Ishikawa (cell line): ENCODE results near the gene TCF4.

ENCODE experiments used
- CEBPB ChIP-seq: IDR thresholded peaks from 2 replicates; pipeline ENCODE4 v1.6.1; 2012
- CREB1 ChIP-seq: IDR thresholded peaks from 2 replicates; pipeline ENCODE4 v1.6.1; 2012; ENCODE audit warnings: low read depth
- EGR1 ChIP-seq: IDR thresholded peaks from 2 replicates; pipeline ENCODE4 v1.6.1; 2012
- EP300 ChIP-seq: IDR thresholded peaks from 2 replicates; pipeline ENCODE4 v1.6.1; 2012; ENCODE audit warnings: borderline replicate concordance
- FOXM1 ChIP-seq: IDR thresholded peaks from 2 replicates; pipeline ENCODE4 v1.6.1; 2012; ENCODE audit warnings: low read depth, borderline replicate concordance
- NFIC ChIP-seq: IDR thresholded peaks from 2 replicates; pipeline ENCODE4 v1.6.1; 2012
- RAD21 ChIP-seq: IDR thresholded peaks from 2 replicates; pipeline ENCODE4 v1.6.1; 2012; ENCODE audit warnings: low read depth
- TAF1 ChIP-seq: IDR thresholded peaks from 2 replicates; pipeline ENCODE4 v1.6.1; 2012; ENCODE audit warnings: low read depth, mild to moderate bottlenecking
- TCF12 ChIP-seq: IDR thresholded peaks from 2 replicates; pipeline ENCODE4 v1.6.1; 2012; ENCODE audit warnings: low read depth
- TEAD4 ChIP-seq: IDR thresholded peaks from 2 replicates; pipeline ENCODE4 v1.6.1; 2012
- YY1 ChIP-seq: IDR thresholded peaks from 2 replicates; pipeline ENCODE4 v1.6.1; 2012; ENCODE audit warnings: low read depth
- ZBTB7A ChIP-seq: IDR thresholded peaks from 2 replicates; pipeline ENCODE4 v1.6.1; 2012; ENCODE audit warnings: low read depth
- TF ChIP-seq, protein P1 (sequence below): IDR thresholded peaks from 2 replicates; pipeline ENCODE4 v1.6.1; 2012; ENCODE audit warnings: low read depth, mild to moderate bottlenecking
- TF ChIP-seq, protein P2 (sequence below): IDR thresholded peaks from 2 replicates; pipeline ENCODE4 v1.6.1; 2012
- TF ChIP-seq, protein P3 (sequence below): IDR thresholded peaks from 2 replicates; pipeline ENCODE4 v1.6.1; 2012

The TCF4 gene

GRCh38 chr18:55361492-55362250 is 226.3 kb downstream of the TCF4 start:
- TF ChIP-seq RAD21 (no peak), EP300 (no peak), NFIC (no peak), EGR1 (no peak), TCF12 (no peak), FOXM1 (no peak), CEBPB (no peak), ZBTB7A (no peak)
- TF ChIP-seq, protein P1, sequence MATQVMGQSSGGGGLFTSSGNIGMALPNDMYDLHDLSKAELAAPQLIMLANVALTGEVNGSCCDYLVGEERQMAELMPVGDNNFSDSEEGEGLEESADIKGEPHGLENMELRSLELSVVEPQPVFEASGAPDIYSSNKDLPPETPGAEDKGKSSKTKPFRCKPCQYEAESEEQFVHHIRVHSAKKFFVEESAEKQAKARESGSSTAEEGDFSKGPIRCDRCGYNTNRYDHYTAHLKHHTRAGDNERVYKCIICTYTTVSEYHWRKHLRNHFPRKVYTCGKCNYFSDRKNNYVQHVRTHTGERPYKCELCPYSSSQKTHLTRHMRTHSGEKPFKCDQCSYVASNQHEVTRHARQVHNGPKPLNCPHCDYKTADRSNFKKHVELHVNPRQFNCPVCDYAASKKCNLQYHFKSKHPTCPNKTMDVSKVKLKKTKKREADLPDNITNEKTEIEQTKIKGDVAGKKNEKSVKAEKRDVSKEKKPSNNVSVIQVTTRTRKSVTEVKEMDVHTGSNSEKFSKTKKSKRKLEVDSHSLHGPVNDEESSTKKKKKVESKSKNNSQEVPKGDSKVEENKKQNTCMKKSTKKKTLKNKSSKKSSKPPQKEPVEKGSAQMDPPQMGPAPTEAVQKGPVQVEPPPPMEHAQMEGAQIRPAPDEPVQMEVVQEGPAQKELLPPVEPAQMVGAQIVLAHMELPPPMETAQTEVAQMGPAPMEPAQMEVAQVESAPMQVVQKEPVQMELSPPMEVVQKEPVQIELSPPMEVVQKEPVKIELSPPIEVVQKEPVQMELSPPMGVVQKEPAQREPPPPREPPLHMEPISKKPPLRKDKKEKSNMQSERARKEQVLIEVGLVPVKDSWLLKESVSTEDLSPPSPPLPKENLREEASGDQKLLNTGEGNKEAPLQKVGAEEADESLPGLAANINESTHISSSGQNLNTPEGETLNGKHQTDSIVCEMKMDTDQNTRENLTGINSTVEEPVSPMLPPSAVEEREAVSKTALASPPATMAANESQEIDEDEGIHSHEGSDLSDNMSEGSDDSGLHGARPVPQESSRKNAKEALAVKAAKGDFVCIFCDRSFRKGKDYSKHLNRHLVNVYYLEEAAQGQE: no peak
- TF ChIP-seq, protein P2, sequence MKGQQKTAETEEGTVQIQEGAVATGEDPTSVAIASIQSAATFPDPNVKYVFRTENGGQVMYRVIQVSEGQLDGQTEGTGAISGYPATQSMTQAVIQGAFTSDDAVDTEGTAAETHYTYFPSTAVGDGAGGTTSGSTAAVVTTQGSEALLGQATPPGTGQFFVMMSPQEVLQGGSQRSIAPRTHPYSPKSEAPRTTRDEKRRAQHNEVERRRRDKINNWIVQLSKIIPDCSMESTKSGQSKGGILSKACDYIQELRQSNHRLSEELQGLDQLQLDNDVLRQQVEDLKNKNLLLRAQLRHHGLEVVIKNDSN: no peak

GRCh38 chr18:55360061-55360460 is 227.9 kb downstream of the TCF4 start:
- TF ChIP-seq EP300: no peak
- TF ChIP-seq TCF12: no peak
- no peak for TF ChIP-seq NFIC
- no peak for TF ChIP-seq ZBTB7A
- no peak for TF ChIP-seq FOXM1
- TF ChIP-seq EGR1: no peak
- TF ChIP-seq, protein P2: no peak

- TF ChIP-seq, protein P1: no peak
- TF ChIP-seq ZBTB7A (no peak), CREB1 (no peak), CEBPB (no peak), RAD21 (no peak), TEAD4 (no peak), EGR1 (no peak), NFIC (no peak), EP300 (no peak), FOXM1 (no peak), TAF1 (no peak), TCF12 (no peak), YY1 (no peak)
- TF ChIP-seq, protein P2: no peak
- TF ChIP-seq, protein P3, sequence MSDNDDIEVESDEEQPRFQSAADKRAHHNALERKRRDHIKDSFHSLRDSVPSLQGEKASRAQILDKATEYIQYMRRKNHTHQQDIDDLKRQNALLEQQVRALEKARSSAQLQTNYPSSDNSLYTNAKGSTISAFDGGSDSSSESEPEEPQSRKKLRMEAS: no peak
Measured at GRCh38 chr18:55356815-55357214, 231.2 kb downstream of the TCF4 start.

- TF ChIP-seq CREB1 (no peak), TAF1 (no peak), EP300 (no peak), CEBPB (no peak), RAD21 (no peak), FOXM1 (no peak), EGR1 (no peak)
Measured at GRCh38 chr18:55355223-55355622, 232.8 kb downstream of the TCF4 start.

DNA sequence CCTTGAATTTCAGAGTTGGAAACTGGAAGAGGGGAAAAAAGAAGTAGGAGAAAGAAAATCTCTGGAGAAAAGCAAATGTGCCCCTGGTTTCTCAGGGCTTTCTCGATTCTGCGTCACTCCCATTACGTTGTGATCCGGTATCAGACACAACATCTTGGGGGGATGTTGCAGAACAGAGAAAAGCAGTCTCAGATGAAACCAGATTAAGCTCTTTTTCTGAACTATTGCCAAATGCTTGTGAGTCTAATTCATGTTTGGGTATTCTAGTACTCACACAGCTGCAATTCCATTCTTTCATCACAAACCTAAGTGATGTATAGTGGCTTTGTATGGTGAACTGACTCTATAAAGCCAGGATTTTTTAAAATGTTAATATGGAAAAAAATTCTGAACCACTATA is 233.2 kb downstream of the TCF4 start:
- TF ChIP-seq NFIC (no peak), TCF12 (no peak)

GRCh38 chr18:55353806-55354205 is 234.2 kb downstream of the TCF4 start:
- no peak for TF ChIP-seq ZBTB7A

DNA sequence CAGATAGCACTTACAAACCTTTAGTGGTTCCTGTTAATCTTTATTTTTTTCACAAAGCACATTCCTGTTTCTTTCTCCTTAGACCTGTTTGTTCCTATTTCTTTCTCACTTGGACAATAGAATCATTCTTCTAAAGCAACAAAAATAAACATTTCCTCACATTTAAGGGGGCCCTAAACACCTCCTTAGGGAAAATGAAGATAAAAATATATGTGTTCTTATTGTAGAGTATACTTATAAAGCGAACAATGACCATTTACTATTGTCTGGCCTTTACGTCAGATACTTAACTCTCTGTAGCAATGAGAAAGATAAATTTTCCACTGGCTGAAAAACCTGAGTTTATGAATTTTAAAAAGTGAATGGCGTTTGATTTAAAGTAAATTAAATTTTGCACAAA is 234.6 kb downstream of the TCF4 start:
- TF ChIP-seq YY1 (no peak), CEBPB (no peak), TAF1 (no peak), CREB1 (no peak), TCF12 (no peak), FOXM1 (no peak), ZBTB7A (no peak), TEAD4 (no peak), EP300 (no peak), EGR1 (no peak), RAD21 (no peak)
- TF ChIP-seq, protein P3: no peak
- TF ChIP-seq, protein P2: no peak
